Endometrium (tissue), 2 donors: ENCODE measurements around the gene FOXJ3.

Experiments
- FAIRE-seq: peaks from 2 replicates; lab custom pipeline; 2012; peaks lifted over from hg19 to GRCh38; lab: Jason Lieb, UNC
- donor health status: control.
- donor health status: control.

The FOXJ3 gene

GRCh38 chr1:42167611-42168390 is 167.2 kb downstream of the FOXJ3 start:
- no peak for FAIRE-seq

DNA sequence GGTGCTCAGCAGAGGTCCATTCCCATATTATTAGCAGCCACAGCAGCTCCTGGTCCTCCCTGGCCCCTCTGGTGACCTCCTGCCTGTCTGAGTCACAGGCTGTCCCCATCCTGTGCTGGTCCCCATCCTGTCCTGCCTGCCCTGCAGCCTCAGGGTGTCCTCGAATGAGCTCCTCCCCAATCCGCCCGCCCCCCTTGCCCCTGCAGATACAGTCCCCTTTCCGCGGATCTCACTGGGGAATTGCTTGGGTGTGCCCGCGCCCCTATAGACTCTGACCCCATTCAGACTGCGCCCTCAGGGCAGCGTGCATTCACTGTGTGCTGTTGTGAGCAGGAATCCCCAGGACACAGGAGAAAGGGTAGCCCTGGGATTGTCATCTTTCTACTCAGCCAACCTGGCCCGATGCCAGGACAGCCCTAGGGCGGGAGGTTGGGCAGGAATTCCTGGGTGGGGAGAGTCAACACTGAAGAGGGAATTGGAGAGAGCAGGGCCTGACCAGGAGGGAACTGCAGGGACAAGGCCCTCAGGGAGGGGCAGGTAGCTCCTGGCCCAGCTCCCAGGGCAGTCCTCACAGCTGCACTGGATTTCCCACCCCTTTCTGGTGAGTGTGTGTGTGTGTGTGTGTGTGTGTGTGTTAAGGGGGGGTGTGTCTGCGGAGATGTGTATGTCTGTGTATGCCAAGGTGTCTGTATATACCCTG is 169.4 kb downstream of the FOXJ3 start:
- no peak for FAIRE-seq

GRCh38 chr1:42164551-42165420 is 170.2 kb downstream of the FOXJ3 start, which contains the start of gene GUCA2A:
Gene GUCA2A (minus strand): TSS chr1:42164745. CDS start chr1:42164712, 33 bp downstream.
- FAIRE-seq = no peak

DNA sequence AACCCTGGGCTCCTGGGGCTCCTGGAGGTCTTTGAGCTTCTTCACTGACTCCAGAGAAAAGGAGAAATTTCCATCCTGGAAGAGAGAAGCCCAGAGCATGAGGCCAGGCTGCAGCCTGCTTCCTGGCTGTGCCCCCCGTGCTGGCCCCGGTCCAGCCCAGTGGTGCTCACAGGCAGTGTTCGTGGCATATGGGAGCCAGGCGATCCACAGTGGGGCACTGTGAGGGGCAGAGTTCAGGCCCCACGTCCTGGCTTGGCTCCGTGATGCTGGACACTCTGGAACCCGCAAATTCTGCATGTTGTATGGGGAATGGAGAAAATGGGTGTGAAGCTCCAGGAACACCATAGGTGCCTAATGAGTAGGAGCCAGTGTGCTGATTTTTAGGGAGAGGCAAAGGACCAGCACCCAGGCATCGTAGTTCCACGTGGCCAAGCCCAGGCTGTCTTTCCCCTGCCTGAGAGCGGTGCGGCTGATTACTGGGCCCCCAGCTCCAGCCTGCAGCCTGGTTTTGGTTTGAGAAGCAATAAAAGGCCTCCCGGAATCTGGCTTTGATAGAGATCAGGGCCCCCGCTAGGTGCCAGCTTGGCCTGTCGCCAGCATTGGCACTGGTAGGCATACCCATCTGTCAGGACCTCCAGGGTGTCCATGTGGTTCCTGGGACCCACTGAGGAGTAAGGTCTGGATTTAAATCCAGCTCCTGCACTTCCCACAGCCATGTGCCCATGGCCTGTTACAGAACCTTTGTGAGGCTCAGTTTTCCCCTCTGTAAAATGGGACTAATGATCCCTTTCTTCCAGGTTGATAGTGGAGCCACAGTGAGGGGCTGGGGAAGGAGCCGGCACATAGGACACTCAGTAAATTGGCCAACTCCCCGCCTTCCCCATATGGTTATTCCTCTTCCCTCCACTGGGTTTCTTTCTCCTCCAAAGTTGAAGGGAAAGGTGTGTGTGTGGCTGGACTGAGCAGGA is 171.2 kb downstream of the FOXJ3 start:
- no peak for FAIRE-seq

DNA sequence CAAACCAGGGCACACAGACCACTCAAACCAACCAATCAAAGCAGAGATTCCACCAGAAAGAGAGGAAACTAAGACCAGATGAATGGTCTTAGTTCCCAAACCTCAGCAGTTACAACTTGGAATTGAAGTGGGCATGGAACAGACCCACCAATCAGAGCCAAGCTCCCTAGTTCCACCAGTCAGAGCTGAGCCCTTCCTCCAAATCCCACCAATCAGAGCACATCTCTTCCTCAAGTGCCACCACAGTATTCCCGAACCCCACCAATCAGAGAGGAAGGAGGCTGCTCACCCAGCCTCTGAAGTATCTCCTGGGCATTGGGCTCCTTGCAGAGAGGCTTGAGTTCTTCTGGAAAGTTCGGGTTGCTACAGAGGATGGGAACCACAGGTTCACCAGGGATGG is 171.9 kb downstream of the FOXJ3 start:
- no peak for FAIRE-seq

GRCh38 chr1:42162181-42162580 is 172.9 kb downstream of the FOXJ3 start:
- FAIRE-seq = no peak

GRCh38 chr1:42158189-42158588 is 176.8 kb downstream of the FOXJ3 start:
- no peak for FAIRE-seq

DNA sequence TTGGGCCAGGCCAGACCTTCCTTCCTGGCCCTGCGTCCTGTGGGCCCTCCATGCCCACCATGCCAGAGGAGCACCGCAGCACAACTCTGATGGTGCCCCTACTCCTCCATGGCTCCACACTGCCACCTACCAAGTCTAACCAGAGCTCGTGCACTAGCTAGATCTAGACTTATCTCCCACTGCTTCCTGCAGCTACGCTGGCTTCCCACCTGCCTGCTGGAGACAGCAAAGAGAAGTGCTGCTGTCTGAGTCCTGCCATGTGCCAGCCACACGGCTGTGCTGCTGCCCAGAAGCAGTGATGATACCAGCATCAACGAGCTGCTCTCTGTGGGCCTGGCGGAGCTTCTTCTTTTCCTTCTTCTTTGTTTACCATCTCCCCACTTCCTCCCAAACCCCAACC is 177.4 kb downstream of the FOXJ3 start:
- FAIRE-seq = no peak

DNA sequence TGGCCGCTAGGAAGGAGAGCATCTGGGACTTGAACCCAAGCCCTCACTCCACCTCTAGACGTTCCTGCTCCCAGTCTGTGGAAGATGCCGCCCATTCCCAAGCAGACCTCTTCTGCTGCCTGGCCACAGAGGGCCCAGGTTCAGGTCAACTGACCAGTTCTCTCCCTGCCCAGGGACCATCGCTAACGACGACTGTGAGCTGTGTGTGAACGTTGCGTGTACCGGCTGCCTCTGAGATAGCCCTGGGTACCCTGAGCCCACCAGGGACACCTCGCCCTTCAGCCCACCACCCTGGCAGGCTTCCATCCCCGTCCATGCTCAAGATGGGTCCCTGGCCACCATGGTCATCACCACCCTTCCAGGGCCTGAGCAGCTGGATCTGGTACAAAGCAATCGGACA is 179.7 kb downstream of the FOXJ3 start:
- no peak for FAIRE-seq

DNA sequence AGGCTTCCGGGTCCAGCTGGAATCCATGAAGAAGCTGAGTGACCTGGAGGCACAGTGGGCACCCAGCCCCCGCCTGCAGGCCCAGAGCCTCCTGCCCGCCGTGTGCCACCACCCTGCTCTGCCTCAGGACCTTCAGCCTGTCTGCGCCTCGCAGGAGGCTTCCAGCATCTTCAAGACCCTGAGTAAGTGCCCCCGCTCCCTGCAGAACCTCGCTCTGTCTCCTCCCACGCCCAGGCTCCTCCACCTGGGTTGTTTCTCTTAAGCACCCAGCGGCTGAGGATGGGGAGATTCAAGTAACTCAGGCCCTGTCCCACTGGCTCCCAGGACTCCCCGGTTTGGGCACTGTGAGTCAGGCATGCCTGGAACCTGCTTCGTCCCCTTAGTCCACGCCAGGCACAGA is 180.3 kb downstream of the FOXJ3 start:
- FAIRE-seq = no peak

GRCh38 chr1:42153624-42154023 is 181.4 kb downstream of the FOXJ3 start:
- no peak for FAIRE-seq

DNA sequence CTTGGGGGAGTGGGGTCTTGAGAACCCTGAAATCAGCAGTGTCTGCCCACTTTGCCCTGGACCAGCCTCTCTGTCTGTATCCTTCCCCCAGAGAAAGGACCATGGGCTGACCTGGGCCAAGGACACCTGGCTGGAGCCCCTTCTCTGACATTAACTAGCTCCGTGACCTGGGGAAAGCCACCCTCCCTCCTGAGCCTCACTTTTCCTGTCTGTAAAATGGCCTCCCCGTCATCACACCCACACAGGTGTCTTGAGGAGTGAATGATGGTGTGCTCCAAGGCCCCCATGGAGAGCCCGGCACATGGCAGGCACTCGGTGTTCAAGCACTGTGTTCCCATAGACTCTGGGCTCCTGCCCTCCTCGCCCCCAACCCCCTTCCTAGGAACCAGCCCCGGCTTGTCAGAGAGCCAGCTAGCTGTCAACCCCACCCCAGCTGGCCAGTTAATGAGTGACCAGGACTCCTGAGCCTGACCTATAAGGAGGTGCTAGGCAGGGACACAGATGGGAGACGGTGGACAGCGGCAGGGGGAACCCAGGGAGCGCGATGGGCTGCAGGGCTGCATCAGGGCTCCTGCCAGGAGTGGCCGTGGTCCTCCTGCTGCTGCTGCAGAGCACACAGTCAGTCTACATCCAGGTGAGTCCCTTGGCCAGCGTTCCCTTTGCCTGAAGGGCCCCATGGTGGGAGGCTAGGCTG is 182.0 kb downstream of the FOXJ3 start, which contains the start of gene GUCA2B:
TSS of gene GUCA2B (plus strand) at position 504 of the 694 bp plus-strand sequence. CDS start at position 545, 41 bp downstream.
- no peak for FAIRE-seq

DNA sequence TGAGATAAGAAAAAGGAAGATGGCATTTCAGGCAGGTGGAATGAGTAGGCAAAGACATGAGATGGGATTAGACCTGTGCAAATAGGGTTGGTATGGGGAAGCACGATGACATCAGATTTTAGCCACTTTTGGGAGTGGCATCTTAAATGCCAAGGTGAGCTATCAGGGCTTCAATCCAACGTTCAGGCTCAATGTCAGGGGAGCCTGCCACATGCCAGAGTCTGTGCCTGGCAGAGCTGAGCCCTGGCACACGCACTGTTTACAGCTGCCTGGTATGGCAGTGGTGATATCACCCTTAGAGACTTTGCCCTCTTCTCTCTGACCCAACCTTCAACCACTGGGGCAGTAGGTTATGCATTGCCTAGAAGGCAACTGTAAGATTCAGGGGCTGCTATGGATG is 182.9 kb downstream of the FOXJ3 start:
- FAIRE-seq = no peak

DNA sequence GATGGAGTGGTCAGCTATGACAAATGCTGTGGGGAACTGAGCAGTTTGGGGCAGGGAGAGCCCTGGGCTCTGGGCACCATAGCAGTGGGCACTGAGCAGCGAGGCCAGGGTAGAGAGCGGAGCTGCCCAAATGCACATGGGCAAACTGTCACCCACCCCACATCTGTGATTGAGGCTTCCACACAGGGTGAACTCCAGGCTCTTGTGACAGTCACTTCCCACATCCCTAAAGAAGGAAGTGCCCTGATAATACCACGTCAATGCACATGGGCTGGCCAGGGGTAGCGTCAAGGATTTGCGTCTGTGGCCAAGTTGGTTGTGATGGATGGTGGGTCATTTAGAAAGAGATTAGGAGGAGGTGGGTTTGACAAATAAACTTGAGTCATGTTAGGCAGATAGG is 184.4 kb downstream of the FOXJ3 start:
- no peak for FAIRE-seq

DNA sequence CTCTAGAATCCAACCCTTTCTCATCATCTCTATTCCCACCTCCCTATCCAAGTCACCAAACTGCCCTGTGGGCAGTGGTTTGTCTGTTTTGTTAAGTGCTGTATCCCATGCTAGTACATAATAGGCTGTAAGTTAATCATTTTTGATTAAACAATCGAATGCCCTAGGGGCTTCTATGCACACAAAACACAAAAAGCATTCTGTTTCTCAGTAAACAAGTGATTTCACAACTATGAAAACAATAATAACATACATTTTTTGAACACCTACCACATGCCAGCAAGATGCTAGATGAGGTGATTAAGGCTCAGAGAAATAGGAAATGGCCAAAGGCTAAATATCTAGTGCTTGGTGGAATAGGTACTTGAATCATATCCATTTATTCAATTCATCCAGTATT is 186.9 kb downstream of the FOXJ3 start:
- no peak for FAIRE-seq

DNA sequence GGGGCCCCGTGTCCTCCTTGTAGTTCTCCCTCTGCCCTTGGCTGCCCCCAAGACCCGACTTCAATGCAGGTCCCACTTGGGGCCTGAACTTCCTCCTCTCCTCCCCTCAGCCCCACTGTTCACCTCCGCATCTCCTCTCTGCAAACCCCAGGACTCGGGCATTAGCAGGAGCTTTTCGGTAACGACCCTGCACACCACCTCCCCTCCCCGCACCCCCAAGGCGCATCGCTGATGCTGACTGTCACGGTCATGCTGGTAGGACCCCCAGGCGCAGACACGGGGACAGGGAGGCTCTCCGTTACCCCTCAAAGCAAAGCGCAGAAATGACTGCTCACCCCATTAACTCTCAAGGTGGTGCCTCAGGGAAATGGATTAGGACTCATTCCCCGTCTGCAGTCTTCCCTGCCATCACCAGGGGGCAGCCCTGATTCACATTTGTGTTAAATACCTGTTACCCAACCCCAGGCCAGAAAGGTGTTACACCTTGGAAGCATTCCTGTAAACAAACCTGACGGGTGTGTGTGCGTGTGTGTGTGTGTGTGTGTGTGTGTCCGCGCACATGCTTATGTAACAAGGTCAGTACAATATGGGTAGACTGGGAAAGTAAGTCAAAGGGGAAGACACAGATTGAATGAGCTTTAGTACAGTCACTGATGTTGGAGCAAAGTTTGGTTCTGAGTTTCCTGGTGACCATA is 188.3 kb downstream of the FOXJ3 start:
- FAIRE-seq = no peak

DNA sequence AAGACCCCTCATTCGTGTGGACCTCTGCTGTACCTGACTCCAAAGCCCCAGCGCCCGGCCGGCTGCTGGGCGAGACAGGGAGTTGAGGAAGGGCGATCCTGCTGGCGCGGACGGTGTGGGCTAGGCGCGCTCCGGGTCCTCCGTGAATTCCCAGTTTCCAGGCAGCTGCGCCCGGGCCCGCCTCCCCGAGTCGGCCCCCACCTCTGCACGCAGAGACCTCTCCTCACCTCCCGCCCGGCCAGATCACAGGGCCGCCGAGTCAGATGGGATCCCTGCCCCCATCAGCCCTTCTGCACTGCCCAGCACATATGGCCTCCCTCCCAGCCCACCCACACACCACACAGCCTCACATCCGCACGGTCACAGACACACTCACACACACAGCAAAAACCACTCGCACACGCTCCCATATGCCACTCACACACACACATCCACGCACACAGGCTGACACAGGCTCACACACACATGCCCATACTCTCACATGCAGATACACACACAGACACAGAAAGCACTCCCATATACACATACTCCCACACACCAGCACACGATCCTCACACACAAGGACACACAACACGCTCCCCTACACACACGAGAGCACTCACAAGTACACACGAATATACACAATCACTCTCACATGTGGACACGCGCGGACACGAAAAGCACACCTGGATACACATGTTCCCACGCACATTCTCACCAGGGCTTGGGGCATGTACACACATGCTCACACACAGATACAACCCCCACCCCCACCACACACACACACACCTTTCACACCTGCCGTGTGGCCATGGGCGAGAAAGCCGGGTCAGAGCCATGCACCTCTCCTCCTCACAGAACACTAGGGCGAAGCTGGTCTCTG is 189.0 kb downstream of the FOXJ3 start:
- no peak for FAIRE-seq

DNA sequence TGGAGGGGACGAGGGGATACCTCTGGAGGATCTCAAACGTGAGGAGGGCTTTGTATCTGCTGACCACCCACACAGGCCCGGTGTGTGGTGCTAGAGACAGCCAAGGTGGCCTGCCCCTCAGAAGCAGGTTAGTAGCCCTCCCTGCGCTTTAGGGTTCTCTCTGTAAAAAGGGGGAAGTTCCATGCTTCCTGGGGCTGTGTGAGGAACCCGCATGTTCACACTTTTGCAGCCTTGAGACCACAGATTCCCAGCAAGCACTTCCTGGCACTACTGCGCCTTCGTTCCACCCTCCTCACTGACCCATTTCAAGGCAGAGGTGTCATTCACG is 189.7 kb downstream of the FOXJ3 start:
- FAIRE-seq = no peak

- FAIRE-seq = no peak
Measured at GRCh38 chr1:42144711-42145388, 190.2 kb downstream of the FOXJ3 start.
